ENCODE measurements around the gene FIGNL2. TPM values are rescaled to one million over a fixed set of nuclear protein-coding genes. Genes with fewer than 3 reads are reported as not detected.
A peak's percentile ranks its signal among the peaks of the same experiment; 100 is the strongest.

Gene FIGNL2
- total and polyA plus RNA-seq, 9 of the 15 experiments (the other 6 are each of a cell fraction or from before 2014, with no cell fraction given), result 0.01 TPM; not detected in 8

DNA sequence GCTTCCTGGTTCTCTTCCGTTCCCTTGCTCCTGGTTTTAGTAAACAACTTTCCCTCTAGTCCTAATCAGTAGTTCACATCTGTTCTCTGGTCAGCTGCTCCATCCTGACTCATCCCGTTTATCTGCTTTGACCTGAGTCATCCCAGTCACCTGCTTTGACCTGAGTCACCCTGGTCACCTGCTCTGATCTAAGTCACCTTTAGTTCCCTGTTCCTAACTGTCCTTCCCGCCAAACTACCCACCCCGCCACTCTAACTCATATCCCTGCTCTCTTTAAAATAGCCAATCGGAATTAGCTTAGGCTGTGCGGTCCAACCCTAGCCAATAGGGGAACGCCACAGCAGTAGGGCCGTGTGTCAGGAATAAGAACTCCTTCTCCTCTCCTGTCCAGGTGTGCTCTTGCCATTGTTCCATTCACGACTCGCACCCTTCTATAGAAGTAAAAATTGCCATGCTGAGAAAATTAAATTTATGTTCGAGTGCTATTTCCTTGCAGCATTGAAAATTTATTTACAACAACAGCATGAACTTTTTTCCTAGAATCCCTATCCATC is 36.2 kb upstream of the FIGNL2 start (continued):
- TF ChIP-seq, protein P1, sequence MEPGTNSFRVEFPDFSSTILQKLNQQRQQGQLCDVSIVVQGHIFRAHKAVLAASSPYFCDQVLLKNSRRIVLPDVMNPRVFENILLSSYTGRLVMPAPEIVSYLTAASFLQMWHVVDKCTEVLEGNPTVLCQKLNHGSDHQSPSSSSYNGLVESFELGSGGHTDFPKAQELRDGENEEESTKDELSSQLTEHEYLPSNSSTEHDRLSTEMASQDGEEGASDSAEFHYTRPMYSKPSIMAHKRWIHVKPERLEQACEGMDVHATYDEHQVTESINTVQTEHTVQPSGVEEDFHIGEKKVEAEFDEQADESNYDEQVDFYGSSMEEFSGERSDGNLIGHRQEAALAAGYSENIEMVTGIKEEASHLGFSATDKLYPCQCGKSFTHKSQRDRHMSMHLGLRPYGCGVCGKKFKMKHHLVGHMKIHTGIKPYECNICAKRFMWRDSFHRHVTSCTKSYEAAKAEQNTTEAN (CRISPR knock-in tag; IDR thresholded peaks at IDR 0.05), result no peak
- TF ChIP-seq, protein P2, sequence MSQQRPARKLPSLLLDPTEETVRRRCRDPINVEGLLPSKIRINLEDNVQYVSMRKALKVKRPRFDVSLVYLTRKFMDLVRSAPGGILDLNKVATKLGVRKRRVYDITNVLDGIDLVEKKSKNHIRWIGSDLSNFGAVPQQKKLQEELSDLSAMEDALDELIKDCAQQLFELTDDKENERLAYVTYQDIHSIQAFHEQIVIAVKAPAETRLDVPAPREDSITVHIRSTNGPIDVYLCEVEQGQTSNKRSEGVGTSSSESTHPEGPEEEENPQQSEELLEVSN (IDR thresholded peaks at IDR 0.05; ENCODE audit: borderline replicate concordance in 1 of 2, extremely low read depth in 1 of 2, insufficient read depth in 1 of 2, insufficient read length in 1 of 2, low read depth in 1 of 2, low read length in 1 of 2, poor library complexity in 1 of 2, severe bottlenecking in 1 of 2), result peak in 1 of 2 experiments; percentile 30
- TF ChIP-seq WHSC1 (IDR thresholded peaks at IDR 0.05; ENCODE audit: low read length) (no peak), ZNF586 (CRISPR knock-in tag; conservative IDR thresholded peaks at IDR 0.05) (no peak), SRSF9 (IDR thresholded peaks at IDR 0.05; ENCODE audit: borderline replicate concordance, low read depth, low read length) (no peak), CHCHD3 (CRISPR knock-in tag; IDR thresholded peaks at IDR 0.05) (no peak), XRCC5 (IDR thresholded peaks at IDR 0.05; ENCODE audit: low read depth, low read length) (no peak), U2AF1 (optimal IDR thresholded peaks at IDR 0.05; ENCODE audit: low read depth, low read length) (no peak), JUND (IDR thresholded peaks at IDR 0.05; ENCODE audit: borderline replicate concordance, low read depth, low read length) (peak; percentile 99), JUND (tag; IDR thresholded peaks at IDR 0.05; ENCODE audit: borderline replicate concordance, low read depth, low read length) (peak; percentile 100), SLC30A9 (CRISPR knock-in tag; IDR thresholded peaks at IDR 0.05) (no peak), PTTG1 (tag; IDR thresholded peaks at IDR 0.05; ENCODE audit: low read depth) (peak; percentile 60), KHSRP (IDR thresholded peaks at IDR 0.05) (0 out of 2 replicates have a peak, but pooled peaks have one; percentile 31)
- TF ChIP-seq, protein P3, sequence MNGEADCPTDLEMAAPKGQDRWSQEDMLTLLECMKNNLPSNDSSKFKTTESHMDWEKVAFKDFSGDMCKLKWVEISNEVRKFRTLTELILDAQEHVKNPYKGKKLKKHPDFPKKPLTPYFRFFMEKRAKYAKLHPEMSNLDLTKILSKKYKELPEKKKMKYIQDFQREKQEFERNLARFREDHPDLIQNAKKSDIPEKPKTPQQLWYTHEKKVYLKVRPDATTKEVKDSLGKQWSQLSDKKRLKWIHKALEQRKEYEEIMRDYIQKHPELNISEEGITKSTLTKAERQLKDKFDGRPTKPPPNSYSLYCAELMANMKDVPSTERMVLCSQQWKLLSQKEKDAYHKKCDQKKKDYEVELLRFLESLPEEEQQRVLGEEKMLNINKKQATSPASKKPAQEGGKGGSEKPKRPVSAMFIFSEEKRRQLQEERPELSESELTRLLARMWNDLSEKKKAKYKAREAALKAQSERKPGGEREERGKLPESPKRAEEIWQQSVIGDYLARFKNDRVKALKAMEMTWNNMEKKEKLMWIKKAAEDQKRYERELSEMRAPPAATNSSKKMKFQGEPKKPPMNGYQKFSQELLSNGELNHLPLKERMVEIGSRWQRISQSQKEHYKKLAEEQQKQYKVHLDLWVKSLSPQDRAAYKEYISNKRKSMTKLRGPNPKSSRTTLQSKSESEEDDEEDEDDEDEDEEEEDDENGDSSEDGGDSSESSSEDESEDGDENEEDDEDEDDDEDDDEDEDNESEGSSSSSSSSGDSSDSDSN (IDR thresholded peaks at IDR 0.05; ENCODE audit: borderline replicate concordance in 1 of 2, low read depth in 2 of 2, low read length in 2 of 2), result no peak
- TF ChIP-seq, protein P4, sequence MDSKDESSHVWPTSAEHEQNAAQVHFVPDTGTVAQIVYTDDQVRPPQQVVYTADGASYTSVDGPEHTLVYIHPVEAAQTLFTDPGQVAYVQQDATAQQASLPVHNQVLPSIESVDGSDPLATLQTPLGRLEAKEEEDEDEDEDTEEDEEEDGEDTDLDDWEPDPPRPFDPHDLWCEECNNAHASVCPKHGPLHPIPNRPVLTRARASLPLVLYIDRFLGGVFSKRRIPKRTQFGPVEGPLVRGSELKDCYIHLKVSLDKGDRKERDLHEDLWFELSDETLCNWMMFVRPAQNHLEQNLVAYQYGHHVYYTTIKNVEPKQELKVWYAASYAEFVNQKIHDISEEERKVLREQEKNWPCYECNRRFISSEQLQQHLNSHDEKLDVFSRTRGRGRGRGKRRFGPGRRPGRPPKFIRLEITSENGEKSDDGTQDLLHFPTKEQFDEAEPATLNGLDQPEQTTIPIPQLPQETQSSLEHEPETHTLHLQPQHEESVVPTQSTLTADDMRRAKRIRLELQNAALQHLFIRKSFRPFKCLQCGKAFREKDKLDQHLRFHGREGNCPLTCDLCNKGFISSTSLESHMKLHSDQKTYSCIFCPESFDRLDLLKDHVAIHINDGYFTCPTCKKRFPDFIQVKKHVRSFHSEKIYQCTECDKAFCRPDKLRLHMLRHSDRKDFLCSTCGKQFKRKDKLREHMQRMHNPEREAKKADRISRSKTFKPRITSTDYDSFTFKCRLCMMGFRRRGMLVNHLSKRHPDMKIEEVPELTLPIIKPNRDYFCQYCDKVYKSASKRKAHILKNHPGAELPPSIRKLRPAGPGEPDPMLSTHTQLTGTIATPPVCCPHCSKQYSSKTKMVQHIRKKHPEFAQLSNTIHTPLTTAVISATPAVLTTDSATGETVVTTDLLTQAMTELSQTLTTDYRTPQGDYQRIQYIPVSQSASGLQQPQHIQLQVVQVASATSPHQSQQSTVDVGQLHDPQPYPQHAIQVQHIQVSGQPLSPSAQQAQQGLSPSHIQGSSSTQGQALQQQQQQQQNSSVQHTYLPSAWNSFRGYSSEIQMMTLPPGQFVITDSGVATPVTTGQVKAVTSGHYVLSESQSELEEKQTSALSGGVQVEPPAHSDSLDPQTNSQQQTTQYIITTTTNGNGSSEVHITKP (IDR thresholded peaks at IDR 0.05; ENCODE audit: partially characterized antibody), result no peak

Data from K562 (cell line).